Kidney (tissue), 14 donors: ENCODE data around the gene IL1RAPL1. TPM values are rescaled to one million over a fixed set of nuclear protein-coding genes. Genes with fewer than 3 reads are reported as not detected.
A peak's percentile ranks its signal among the peaks of the same experiment; 100 is the strongest.

ENCODE experiments used
- DNase-seq, 5 donors: peaks; one replicate each; pipeline ENCODE4 v3.0.0-alpha.2; 2013 to 2020
- FAIRE-seq: peaks from 2 replicates; lab custom pipeline; 2012; peaks lifted over from hg19 to GRCh38; lab: Jason Lieb, UNC
- H3K27ac ChIP-seq, 2 donors: one replicate each; pipeline ENCODE4 v1.7.0; 2013; ENCODE audit warnings: low read depth in 2 of 2, low read length in 2 of 2, inconsistent platforms in 1 of 2
- H3K27me3 ChIP-seq: one replicate; pipeline ENCODE4 v1.7.1; 2013; ENCODE audit warnings: low read length, inconsistent platforms; ENCODE audit not compliant: control insufficient read depth, insufficient read depth
- H3K36me3 ChIP-seq, 3 donors: one replicate each; pipeline versions ENCODE4 v1.7.0 to v1.7.1; 2013; ENCODE audit warnings: low read length in 3 of 3, control low read depth in 1 of 3, inconsistent platforms in 1 of 3; ENCODE audit not compliant: insufficient read depth in 3 of 3, control insufficient read depth in 2 of 3
- H3K4me1 ChIP-seq, 3 donors: one replicate each; pipeline versions ENCODE4 v1.7.0 to v1.7.1; 2013; ENCODE audit warnings: low read length in 3 of 3, inconsistent platforms in 1 of 3, low read depth in 1 of 3; ENCODE audit not compliant: control insufficient read depth in 2 of 3, insufficient read depth in 2 of 3
- H3K4me3 ChIP-seq, 3 donors: one replicate each; pipeline versions ENCODE4 v1.7.0 to v1.8.1; 2013; ENCODE audit warnings: low read length in 3 of 3, control low read depth in 1 of 3, inconsistent platforms in 1 of 3
- H3K9ac ChIP-seq, 3 donors: one replicate each; pipeline versions ENCODE4 v1.7.0 to v1.7.1; 2013; ENCODE audit warnings: low read length in 3 of 3, control low read depth in 1 of 3, inconsistent platforms in 1 of 3
- H3K9me3 ChIP-seq, 3 donors: one replicate each; pipeline versions ENCODE4 v1.7.0 to v1.7.1; 2013; ENCODE audit warnings: low read length in 3 of 3, control low read depth in 1 of 3, inconsistent platforms in 1 of 3; ENCODE audit not compliant: control insufficient read depth in 2 of 3, insufficient read depth in 1 of 3
- intact Hi-C: fragments of 100-400 bp; cut with DNase I; formaldehyde crosslinking; loops from one replicate; pipeline ENCODE4 v1.11.1; 2022
- polyA plus RNA-seq: library from polyadenylated mRNA; stranded (reverse); fragments of 350-450 nt; fragmentation: Illumina TruSeq; extraction: RNeasy Lipid Tissue Mini Kit (QIAGEN cat#74804); gene quantifications from one replicate; pipeline ENCODE4 v1.2.3, GENCODE V29; 2014; ENCODE audit warnings: low read depth, low replicate concordance; ENCODE audit not compliant: insufficient read depth
- total RNA-seq: library from RNA; stranded (reverse); fragmentation: NEBNext Ultra II Directional; extraction: Animal tissue kit (Norgen Biotek cat#: 25700); gene quantifications from one replicate; pipeline ENCODE4 v1.2.1, GENCODE V29; 2021
- TF ChIP-seq, protein P1 (sequence below): IDR thresholded peaks from 3 replicates; pipeline ENCODE4 v1.5.1; 2012; ENCODE audit warnings: mild to moderate bottlenecking, moderate library complexity, borderline replicate concordance; ENCODE audit not compliant: insufficient read depth; ENCODE audit errors: extremely low read depth
- donor health status: control.
- donor health status: control.
- donor health status: control.
- donor health status: control.
- donor health status: control.
- donor health status: DM: yes; HTN: yes; CAD: no.
- donor health status: Normal renal cell carcinoma (clear cell type).

Gene IL1RAPL1
- total and polyA plus RNA-seq, 2 donors from 2014 or later: 0.19 TPM; not detected in 1

DNA sequence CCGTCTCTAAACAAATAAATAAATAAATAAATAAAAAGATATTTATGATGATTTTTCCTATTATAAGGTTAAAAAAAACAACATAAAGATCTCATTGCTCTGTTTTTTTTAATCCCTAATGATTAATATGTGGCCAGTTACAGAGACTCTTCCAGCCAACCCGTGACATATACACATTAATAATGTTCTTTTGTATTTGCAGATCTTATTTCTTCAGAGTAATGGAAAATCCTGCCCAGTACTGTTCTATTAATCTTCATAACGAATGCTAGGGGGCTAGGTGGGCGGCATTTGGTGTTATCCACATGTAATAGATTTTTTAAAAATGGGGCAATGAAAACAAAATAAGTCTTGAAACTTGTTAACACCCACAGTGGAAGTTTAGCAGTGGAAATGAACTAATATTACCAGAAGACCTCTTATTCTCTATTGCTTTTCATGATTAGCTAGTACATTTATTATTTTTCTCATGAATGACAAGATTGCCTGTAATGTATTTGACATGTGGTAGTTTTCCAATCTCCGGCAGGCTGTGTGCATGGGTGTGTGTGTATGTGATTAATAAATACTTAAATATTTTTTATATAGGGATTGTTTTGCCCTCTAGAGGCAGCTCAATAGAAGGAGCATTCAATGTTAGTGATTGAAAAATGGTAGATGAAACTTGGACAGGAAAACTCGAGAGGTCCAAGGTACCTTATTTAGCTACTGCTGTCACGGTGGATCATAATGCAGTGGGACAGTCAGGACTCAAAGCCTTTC lies 457.4 kb downstream of the IL1RAPL1 start:
- no peaks in the 10 kb centered on the region for H3K36me3 ChIP-seq
- H3K4me1 ChIP-seq: no peaks in the 10 kb centered on the region
- no peak overlapping the region for H3K4me3 ChIP-seq
- H3K9me3 ChIP-seq: no peaks in the 10 kb centered on the region
- peak in 1 of 5 donors; percentile 3 for DNase-seq
- no peaks in the 10 kb centered on the region for H3K27me3 ChIP-seq
- intact Hi-C loops: no loop called here
- TF ChIP-seq, protein P1, sequence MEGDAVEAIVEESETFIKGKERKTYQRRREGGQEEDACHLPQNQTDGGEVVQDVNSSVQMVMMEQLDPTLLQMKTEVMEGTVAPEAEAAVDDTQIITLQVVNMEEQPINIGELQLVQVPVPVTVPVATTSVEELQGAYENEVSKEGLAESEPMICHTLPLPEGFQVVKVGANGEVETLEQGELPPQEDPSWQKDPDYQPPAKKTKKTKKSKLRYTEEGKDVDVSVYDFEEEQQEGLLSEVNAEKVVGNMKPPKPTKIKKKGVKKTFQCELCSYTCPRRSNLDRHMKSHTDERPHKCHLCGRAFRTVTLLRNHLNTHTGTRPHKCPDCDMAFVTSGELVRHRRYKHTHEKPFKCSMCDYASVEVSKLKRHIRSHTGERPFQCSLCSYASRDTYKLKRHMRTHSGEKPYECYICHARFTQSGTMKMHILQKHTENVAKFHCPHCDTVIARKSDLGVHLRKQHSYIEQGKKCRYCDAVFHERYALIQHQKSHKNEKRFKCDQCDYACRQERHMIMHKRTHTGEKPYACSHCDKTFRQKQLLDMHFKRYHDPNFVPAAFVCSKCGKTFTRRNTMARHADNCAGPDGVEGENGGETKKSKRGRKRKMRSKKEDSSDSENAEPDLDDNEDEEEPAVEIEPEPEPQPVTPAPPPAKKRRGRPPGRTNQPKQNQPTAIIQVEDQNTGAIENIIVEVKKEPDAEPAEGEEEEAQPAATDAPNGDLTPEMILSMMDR: no peak
- no peak overlapping the region for H3K9ac ChIP-seq
- H3K27ac ChIP-seq: no peak overlapping the region
- FAIRE-seq: peak; percentile 61

DNA sequence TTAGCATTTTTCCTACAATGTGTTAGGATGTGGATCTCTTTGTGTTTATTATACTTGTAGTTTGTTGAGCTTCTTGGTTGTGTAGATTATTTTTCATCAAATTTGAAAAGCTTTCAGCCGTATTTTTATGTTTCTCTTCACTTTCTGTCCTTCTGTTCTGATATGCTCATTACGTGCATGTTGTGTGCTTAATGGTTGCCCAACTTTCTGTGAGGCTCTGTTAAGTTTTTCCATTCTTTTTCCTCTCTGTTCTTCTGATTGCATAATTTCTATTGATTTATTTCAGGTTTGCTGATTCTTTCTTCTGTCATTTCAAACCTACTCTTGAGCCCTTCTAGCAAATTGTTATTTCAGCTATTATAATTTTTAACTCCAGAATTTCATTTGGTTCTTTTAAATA lies 478.2 kb downstream of the IL1RAPL1 start:
- FAIRE-seq: no peak
- DNase-seq: no peak
- H3K4me3 ChIP-seq: no peak overlapping the region
- no peaks in the 10 kb centered on the region for H3K9me3 ChIP-seq
- TF ChIP-seq, protein P1: no peak
- no peaks in the 10 kb centered on the region for H3K36me3 ChIP-seq
- H3K9ac ChIP-seq: no peak overlapping the region
- intact Hi-C loops: no loop called here
- H3K27me3 ChIP-seq: no peaks in the 10 kb centered on the region
- no peaks in the 10 kb centered on the region for H3K4me1 ChIP-seq
- no peak overlapping the region for H3K27ac ChIP-seq

DNA sequence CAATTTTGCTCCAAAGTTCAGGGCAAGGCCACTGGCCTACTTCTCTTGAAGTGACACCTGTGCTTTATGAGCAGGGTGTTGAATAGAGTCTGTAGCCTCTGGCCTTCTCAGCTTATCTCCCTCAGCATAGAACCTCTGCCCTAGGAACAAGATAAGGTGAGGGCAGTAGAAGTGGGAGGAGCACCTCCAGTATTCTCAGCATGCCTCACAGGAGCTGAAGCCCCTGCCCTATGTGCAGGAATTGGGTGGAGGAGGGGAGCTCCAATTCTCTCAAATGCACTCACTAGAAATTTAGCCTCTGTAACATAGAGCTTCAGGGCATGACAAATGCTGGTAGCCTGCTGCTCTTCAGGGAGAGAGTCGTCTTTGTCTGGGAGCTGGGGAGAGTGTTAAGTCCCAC lies 479.3 kb downstream of the IL1RAPL1 start:
- DNase-seq: no peak
- no peak for FAIRE-seq
- H3K36me3 ChIP-seq: no peaks in the 10 kb centered on the region
- no peaks in the 10 kb centered on the region for H3K9me3 ChIP-seq
- H3K4me1 ChIP-seq: no peaks in the 10 kb centered on the region
- no peaks in the 10 kb centered on the region for H3K27me3 ChIP-seq
- TF ChIP-seq, protein P1: no peak
- H3K27ac ChIP-seq: no peak overlapping the region
- H3K4me3 ChIP-seq: no peak overlapping the region
- no peak overlapping the region for H3K9ac ChIP-seq
- intact Hi-C loops: no loop called here
